ENCODE data around the gene CCDC12. TPM values are rescaled to one million over a fixed set of nuclear protein-coding genes. Genes with fewer than 3 reads are reported as not detected.

The CCDC12 gene
- total RNA-seq, 1 experiment from 2014 or later: 52.7 TPM

DNA sequence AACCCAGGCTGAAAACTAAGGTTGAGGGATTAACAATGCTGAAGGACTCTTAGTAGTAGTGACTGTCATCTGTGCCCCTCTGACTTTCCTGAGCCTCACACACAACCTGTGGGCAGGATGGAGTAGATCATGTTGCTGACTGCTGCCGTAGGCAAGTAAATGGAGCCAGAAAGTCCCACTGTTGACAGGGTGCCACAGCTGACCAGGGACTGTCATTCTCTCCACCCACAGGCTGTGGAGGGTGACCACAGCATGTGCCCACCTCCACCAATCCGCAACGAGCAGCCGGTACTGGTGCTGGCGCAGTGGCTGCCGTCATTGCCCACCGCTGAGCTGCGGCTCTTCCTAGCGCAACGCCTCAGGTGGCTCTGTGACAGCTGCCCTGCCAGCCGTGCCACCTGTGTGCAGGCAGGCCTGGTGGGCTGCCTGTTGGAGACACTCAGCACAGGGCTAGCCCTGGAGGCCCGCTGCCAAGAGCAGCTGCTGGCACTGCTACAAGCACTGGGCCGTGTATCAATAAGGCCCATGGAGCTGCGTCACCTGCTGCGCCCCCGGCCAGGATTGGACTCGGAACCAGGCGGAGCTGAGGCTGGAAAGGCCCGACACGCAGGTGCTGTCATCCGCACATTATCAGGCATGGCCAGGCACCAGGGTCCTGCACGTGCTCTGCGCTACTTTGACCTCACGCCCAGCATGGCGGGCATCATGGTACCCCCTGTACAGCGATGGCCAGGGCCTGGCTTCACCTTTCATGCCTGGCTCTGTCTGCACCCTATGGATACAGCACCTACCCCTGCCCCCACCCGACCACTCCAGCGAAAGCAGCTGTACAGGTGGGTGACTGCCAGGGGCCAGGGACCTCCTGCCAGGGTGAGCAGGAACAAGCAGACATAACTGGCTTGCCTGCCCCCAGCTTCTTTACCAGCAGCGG lies 18.5 kb upstream of the CCDC12 start:
- TF ChIP-seq, protein P1, sequence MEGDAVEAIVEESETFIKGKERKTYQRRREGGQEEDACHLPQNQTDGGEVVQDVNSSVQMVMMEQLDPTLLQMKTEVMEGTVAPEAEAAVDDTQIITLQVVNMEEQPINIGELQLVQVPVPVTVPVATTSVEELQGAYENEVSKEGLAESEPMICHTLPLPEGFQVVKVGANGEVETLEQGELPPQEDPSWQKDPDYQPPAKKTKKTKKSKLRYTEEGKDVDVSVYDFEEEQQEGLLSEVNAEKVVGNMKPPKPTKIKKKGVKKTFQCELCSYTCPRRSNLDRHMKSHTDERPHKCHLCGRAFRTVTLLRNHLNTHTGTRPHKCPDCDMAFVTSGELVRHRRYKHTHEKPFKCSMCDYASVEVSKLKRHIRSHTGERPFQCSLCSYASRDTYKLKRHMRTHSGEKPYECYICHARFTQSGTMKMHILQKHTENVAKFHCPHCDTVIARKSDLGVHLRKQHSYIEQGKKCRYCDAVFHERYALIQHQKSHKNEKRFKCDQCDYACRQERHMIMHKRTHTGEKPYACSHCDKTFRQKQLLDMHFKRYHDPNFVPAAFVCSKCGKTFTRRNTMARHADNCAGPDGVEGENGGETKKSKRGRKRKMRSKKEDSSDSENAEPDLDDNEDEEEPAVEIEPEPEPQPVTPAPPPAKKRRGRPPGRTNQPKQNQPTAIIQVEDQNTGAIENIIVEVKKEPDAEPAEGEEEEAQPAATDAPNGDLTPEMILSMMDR (IDR thresholded peaks at IDR 0.05; ENCODE audit: insufficient read depth in 1 of 2, low read depth in 1 of 2, low read length in 1 of 2, severe bottlenecking in 1 of 2, unreplicated experiment in 1 of 2): no peak
- Histone ChIP-seq H3K36me3 (ENCODE audit: control insufficient read depth, insufficient read depth, low read length) (peaks cover 1% of the 10 kb centered on the region; the same call in 1 of the 2 replicates), H3K27me3 (replicated peaks; ENCODE audit: control insufficient read depth, insufficient read depth, low read length) (no peaks in the 10 kb centered on the region), H3K4me3 (ENCODE audit: low read depth, low read length) (no peak overlapping the region), H3K9me3 (no peaks in the 10 kb centered on the region), H3K4me1 (peaks cover 11% of the 10 kb centered on the region)
- ChIA-PET POLR2A (no interaction called here), CTCF (no interaction called here)
- no peak for DNase-seq
- no peaks in the 10 kb centered on the region for H3K9me3 Mint-ChIP-seq (ENCODE audit: unreplicated experiment)
- H3K4me3 Mint-ChIP-seq (ENCODE audit: unreplicated experiment): no peak overlapping the region
- no peaks in the 10 kb centered on the region for H3K27me3 Mint-ChIP-seq (ENCODE audit: insufficient read depth, unreplicated experiment)
- H3K27ac Mint-ChIP-seq (ENCODE audit: unreplicated experiment): no peak overlapping the region
- intact Hi-C loops (cut with micrococcal nuclease; ENCODE audit: unreplicated experiment): loop anchor here (5.0 kb wide), 1 partner anchor 53 kb away; no protein-coding TSS in a partner anchor
- H3K4me1 Mint-ChIP-seq (ENCODE audit: low read depth, unreplicated experiment): peaks cover 6% of the 10 kb centered on the region
- peaks cover 36% of the 10 kb centered on the region for H3K36me3 Mint-ChIP-seq (ENCODE audit: insufficient read depth, unreplicated experiment)
- BruUV-seq (replicated peaks): no TSS peak

DNA sequence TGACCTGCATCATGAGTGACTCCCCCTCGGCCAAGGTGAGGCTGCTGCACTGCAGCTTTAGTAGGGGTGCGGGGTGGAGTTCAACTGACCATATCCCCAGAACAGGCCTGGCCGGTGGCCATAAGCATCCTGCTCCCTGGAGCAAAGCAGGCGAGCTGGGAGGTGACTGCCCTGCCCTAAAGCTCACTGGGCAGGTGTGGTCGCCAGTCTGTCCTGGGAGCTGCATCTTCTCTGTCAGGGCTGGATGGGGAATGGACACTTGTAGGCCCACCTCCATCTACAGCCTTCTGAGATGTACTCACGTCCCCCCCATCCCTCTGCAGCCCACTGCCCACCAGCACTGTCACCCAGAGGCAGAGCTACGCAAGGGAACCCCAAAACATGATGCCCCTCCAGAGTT lies 17.4 kb upstream of the CCDC12 start:
- Mint-ChIP-seq H3K36me3 (ENCODE audit: insufficient read depth, unreplicated experiment) (peaks cover 34% of the 10 kb centered on the region), H3K4me3 (ENCODE audit: unreplicated experiment) (no peak overlapping the region), H3K9me3 (ENCODE audit: unreplicated experiment) (no peaks in the 10 kb centered on the region), H3K27ac (ENCODE audit: unreplicated experiment) (no peak overlapping the region), H3K27me3 (ENCODE audit: insufficient read depth, unreplicated experiment) (no peaks in the 10 kb centered on the region), H3K4me1 (ENCODE audit: low read depth, unreplicated experiment) (peaks cover 6% of the 10 kb centered on the region)
- no peak for DNase-seq
- CTCF ChIA-PET: interaction anchor here (0.9 kb wide), 1 partner anchor 40 kb away, joined by 3 read pairs; no protein-coding TSS in a partner anchor
- TF ChIP-seq, protein P1 (IDR thresholded peaks at IDR 0.05; ENCODE audit: insufficient read depth in 1 of 2, low read depth in 1 of 2, low read length in 1 of 2, severe bottlenecking in 1 of 2, unreplicated experiment in 1 of 2): no peak
- BruUV-seq (replicated peaks): no TSS peak
- Histone ChIP-seq H3K36me3 (ENCODE audit: control insufficient read depth, insufficient read depth, low read length) (no peaks in the 10 kb centered on the region; the same call in 1 of the 2 replicates), H3K4me1 (peaks cover 11% of the 10 kb centered on the region), H3K4me3 (ENCODE audit: low read depth, low read length) (no peak overlapping the region), H3K27me3 (replicated peaks; ENCODE audit: control insufficient read depth, insufficient read depth, low read length) (no peaks in the 10 kb centered on the region), H3K9me3 (no peaks in the 10 kb centered on the region)
- POLR2A ChIA-PET: no interaction called here
- intact Hi-C loops (cut with micrococcal nuclease; ENCODE audit: unreplicated experiment): no loop called here

DNA sequence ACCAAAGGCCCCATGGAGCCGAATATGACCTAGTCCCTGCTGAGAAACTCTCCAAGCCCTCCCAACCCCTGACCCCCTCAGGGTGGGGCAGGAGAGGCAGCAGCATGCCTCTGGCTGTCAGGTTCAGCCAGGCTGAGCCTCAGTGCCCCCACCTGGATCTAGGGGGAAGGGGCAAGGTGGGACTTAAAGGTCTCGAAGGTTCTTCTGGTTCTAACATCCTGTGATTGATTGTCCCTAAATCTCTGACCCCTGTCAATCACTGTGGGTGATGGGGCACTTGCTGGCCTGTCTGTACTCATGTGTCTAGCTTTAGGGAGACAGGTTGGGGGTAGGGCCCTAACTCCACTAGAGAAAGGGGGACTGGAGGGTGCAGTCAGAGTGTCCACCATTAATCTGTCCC lies 16.7 kb upstream of the CCDC12 start:
- Mint-ChIP-seq H3K9me3 (ENCODE audit: unreplicated experiment) (no peaks in the 10 kb centered on the region), H3K27ac (ENCODE audit: unreplicated experiment) (no peak overlapping the region), H3K4me1 (ENCODE audit: low read depth, unreplicated experiment) (peaks cover 4% of the 10 kb centered on the region), H3K4me3 (ENCODE audit: unreplicated experiment) (no peak overlapping the region), H3K27me3 (ENCODE audit: insufficient read depth, unreplicated experiment) (no peaks in the 10 kb centered on the region), H3K36me3 (ENCODE audit: insufficient read depth, unreplicated experiment) (peaks cover 28% of the 10 kb centered on the region)
- DNase-seq: no peak
- TF ChIP-seq, protein P1 (IDR thresholded peaks at IDR 0.05; ENCODE audit: insufficient read depth in 1 of 2, low read depth in 1 of 2, low read length in 1 of 2, severe bottlenecking in 1 of 2, unreplicated experiment in 1 of 2): no peak
- intact Hi-C loops (cut with micrococcal nuclease; ENCODE audit: unreplicated experiment): no loop called here
- H3K4me3 ChIP-seq (ENCODE audit: low read depth, low read length): no peak overlapping the region
- BruUV-seq (replicated peaks): no TSS peak
- no peaks in the 10 kb centered on the region for H3K9me3 ChIP-seq
- H3K27me3 ChIP-seq (replicated peaks; ENCODE audit: control insufficient read depth, insufficient read depth, low read length): no peaks in the 10 kb centered on the region
- ChIA-PET POLR2A (no interaction called here), CTCF (interaction anchor here (0.9 kb wide), 1 partner anchor 39 kb away, joined by 3 read pairs; no protein-coding TSS in a partner anchor)
- H3K4me1 ChIP-seq: peaks cover 9% of the 10 kb centered on the region
- no peaks in the 10 kb centered on the region; the same call in 1 of the 2 replicates for H3K36me3 ChIP-seq (ENCODE audit: control insufficient read depth, insufficient read depth, low read length)
